Stimulated activated CD8-positive, alpha-beta memory T cell treated with anti-CD3 and anti-CD28 coated beads, Interleukin-15, amount 100 ng/mL, for 48 hours (primary cell): ENCODE data around the gene PANX3.
A peak's percentile ranks its signal among the peaks of the same experiment; 100 is the strongest.

Experiments used
- DNase-seq, 2 donors: peaks; one replicate each; pipeline ENCODE4 v3.0.0-alpha.2; 2020; ENCODE audit warnings: low read depth in 2 of 2

The PANX3 gene

DNA sequence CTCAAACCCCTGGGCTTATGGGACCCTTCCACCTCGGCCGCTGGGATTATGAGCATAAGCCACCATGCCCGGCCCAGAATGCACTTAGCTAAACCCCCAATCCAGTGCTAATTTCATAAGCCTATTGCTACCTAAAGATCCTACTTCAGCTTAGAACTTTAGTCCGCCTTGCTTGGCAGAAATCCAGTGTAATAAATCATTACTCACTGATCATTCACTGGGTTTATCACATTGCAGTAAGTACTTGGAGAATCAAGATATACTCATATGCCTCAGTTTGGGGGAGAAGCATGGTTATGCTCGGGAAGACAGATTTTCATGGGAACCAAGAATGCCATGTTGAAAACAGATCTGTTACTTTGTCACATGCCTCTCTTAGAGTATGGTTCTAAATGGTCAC lies 7.6 kb downstream of the PANX3 start:
- no peak for DNase-seq

DNA sequence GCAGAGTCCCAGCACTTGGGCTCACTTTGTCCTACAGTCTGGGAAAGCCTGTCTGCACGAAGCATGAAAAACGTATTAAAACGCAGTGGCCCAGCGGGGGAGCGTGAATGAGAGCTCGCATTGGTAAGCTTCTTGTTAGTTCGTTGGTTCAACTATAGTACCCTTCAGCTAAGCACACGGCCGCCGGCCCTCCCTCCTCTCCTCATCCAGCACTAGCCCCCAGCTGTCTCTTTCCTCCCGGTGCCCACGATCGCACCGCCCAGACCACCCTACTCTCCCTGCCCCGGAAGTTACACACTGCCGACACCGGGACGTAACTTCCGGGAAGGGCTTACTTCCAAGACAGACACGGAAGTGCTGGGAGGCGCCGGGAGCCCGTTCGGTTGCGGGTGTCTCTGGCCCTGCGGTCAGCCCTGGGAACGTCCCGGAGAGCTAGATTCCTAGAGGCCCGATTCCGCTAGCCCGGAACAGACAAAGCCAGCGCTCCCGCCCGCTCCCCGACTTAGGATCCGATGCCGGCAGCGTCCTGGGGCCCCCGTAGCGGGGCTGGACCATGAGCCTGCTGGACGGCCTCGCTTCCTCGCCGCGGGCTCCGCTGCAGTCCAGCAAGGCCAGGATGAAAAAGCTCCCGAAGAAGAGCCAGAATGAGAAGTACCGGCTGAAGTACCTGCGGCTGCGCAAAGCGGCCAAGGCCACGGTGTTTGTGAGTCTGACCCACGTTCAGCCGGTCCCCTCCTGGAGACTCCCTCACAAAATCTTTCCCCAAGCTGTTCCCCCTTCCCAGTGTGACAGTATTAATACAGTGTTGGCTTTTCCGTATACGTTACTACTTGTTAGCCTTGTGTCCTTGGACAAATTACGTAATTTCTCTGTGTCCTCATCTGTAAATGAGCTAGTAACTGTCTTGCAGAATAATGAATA lies 11.6 kb downstream of the PANX3 start, which contains the start of gene TBRG1:
TSS of gene TBRG1 (plus strand) at position 334 of the 921 bp plus-strand sequence. CDS start at position 554, 220 bp downstream.
- peak; percentile 77 to 81 for DNase-seq

DNA sequence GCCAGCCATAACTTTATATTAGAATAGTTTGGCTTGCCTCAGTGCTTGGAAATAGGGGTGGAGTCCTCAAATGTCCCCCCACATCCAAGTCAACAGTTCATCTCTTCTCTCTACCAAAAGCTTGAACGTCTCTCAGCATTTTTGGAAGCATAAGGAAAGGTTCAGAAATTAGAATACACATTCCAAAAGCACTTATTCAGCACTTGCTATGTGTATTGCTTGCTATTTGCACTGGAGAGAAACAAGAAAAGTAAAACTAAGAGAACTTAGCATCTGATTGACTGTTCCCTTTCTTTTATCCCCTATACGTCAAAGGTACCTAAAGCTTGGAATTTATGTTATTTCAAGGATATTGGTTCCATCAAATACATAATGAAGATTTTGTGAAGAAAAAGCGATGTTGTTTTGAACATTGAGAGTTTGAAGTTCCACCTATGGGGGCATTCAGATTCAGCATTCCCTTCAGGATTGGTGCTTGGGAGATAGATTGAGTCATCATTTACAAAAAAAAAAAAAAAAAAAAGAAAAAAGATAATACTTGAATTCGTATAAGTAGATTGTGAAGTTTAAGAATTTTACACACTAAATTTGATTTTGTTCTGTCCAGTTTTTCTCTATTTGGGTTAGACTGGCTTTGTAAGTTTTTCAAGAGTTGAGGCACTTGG lies 12.8 kb downstream of the PANX3 start:
- DNase-seq, result no peak

DNA sequence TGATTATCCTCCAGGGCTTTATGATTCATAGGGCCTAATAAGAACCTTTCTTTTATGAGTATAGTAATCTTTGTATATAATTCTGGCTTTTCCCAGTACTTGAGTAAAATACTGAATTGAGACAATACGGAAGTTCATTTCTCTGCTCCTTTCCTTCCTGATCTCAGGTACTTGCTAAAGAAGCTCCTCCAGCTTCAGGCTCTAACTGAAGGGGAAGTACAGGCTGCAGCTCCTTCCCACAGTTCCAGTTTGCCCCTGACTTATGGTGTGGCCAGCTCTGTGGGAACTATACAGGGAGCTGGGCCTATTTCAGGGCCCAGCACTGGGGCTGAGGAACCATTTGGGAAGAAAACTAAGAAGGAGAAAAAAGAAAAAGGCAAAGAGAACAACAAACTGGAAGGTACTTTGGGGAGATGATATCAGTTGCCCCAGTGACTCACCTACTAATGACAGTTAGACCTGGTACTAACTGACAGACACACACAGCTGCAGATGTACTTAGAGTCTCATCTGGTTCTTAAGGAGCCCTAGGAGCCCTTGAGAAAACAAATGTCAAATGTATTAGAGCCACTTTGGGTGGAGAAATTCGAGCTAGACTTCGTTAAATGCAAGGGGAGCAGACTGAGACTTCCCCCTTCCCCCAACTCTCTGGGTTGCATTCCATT lies 14.4 kb downstream of the PANX3 start:
- no peak for DNase-seq

DNA sequence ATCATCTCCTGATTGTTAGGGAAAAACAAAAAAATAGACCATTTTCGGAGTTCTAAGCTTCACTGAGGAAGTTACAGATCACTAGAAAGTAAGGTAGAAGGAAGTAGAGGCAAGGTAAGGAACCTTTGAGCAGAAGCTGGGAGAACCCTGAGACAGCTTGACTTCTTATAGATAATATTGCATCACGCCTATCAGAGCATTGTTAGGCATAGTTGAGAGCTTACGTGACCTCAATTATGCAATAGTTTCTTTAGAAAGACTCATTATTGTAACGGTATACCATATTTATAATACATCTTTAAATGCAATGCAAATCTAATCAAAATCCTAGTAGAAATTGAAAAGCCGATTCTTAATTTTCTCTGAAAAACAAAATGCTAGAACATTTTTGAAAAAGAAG lies 16.3 kb downstream of the PANX3 start:
- no peak for DNase-seq

DNA sequence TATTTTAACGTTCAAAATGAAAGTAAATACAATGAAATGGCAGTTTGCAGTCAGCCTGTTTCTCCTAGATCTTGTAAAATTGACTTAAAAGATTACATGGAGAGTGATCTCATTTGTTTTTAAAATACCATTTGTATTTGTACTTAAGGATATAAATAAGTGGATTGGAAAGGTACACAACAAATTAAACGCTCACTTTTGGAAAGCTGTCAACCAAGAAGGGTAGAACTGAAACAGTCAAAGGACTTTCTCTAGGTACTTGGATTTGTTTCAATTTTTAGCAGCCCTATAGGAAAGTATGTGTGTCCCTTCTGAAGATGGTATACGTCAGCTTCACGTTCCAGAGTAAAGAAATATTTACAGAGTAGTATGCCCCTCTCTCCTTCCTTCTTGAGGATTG lies 18.7 kb downstream of the PANX3 start:
- DNase-seq, result no peak

DNA sequence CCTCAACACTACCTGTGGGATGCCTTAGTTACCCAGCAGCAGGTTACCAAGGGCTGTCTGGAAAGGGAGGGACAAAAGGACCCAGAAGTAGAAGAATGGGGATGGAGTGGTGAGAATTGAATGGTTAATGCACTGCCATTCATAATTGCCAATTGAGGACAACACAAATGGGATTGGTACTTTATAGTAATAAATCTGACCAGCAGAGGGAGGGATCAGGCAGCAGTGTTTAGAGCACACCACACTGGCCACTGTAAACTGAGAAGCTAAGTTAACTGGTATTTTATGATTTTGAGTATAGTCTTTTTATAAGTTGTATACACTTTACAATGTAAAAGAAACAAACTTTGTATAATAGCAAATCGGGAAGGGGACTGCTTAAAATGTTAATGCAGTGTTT lies 22.1 kb downstream of the PANX3 start:
- no peak for DNase-seq

DNA sequence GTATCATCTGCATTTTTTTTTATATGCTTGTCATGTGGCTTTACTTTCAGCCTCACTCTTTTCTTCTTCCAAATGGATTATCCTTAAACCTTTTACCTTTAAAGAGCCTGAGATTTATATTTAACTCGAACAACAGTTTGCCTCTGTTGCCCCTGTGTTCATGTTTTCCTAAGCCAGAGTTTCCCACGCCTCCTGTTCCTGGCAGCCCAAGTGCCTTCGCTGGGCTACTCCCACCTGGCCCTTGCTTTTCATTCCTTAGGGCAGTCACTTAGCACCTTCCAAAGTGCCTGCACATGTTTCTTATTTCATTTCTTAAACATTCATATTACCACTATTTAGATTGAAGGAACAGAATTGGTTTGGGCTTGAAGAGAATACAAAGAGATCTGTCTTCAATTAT lies 24.7 kb downstream of the PANX3 start:
- no peak for DNase-seq

DNA sequence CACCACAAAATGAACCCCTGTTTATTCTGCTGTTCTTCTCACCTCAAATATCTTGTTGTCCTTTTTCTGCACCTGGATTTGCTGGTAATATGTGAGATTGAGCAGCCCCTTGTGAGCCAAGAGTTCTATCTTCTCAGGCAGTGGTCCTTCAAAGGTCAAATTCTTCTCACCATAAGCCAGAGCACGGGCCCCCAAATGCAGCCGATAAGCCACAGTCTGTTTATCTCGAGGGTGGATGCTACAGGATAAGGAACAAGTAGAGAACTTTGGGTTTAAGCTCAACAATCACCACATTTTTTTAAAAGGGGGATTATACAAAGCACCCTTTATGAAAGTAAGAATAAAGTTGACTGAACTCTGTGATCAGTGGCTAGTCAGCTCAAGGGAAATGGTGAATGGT lies 27.3 kb downstream of the PANX3 start:
- DNase-seq, result no peak

DNA sequence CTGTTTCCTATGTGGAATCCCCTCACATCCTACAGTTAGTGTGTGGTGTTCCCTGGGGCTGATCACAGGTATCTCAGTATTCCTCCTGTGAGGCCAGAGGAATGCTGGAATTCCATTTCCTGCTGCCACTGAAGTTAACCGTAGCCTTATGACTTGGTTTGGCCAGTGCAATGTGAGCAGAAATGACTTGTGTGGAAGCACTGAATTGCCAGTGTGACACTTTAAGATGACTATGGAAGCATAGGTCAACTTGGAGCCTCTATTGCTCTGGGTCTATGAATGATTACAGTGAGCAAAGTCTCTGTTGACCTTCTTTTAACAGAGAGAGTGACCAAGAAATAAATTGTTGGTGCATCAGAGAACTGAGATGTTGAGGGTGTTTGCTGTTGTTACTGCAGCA lies 28.0 kb downstream of the PANX3 start:
- DNase-seq, result no peak

DNA sequence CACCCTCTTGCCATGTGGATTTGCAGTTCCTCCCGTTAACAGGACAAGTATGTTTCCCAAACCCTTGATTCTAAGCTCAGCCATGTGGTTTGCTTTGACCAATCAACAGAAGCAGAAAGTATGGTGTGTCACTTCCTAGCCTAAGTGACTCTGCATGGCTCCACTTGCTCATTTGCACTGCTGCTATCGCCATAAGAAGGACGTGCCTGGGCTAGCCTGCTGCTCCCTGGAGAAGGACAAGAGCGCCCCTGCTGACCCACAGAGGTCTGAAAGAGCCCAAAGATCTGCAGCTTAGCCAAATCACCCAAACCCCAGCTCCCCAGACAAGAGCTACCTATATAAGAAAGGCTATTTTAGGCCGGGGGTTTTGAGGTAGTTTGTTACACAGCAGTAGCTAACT lies 29.4 kb downstream of the PANX3 start:
- DNase-seq, result no peak

DNA sequence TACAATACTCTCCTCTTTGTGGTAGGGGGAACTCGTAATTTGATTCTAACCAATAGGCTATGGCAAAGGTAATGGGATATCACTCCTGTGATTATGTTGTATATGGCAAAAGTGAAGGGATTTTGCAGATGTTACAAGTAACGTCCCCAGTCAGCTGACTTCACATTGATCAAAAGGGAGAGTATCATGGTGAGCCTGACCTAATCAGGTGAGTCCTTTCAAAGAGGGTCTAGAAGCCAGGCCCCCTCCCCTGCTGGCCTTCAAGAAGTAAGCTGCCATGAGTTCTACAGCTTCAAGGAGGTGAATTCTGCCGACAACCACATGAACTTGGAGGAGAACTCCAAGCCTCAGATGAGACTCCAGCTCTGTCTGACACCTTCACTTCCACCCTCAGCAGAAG lies 31.4 kb downstream of the PANX3 start:
- no peak for DNase-seq

DNA sequence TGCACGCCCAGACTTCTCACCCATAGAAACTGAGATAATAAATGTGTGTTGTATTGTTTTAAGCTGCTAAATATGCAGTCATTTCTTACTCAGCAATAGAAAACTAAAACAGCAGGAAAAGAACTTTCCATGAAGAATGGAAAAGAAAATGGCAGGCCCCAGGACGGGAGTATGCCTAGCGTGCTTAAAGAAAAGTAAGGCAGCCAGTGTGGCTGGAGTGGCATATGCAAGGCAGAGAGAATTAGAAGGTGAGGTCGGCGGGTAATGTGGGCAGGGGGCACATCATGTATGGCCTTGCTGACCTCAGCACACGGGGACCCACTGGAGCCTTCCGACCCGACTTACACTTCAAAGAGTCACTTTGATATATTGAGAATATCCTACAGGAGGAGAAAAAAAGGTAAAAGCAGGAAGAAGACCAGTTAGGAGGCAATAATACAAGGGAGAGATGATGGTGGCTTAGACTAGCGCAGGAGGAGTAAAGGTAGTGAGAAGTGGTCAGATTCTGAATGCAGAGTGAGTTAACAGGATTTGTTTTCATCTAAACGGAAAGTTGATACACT lies 31.9 kb downstream of the PANX3 start:
- DNase-seq, result no peak

DNA sequence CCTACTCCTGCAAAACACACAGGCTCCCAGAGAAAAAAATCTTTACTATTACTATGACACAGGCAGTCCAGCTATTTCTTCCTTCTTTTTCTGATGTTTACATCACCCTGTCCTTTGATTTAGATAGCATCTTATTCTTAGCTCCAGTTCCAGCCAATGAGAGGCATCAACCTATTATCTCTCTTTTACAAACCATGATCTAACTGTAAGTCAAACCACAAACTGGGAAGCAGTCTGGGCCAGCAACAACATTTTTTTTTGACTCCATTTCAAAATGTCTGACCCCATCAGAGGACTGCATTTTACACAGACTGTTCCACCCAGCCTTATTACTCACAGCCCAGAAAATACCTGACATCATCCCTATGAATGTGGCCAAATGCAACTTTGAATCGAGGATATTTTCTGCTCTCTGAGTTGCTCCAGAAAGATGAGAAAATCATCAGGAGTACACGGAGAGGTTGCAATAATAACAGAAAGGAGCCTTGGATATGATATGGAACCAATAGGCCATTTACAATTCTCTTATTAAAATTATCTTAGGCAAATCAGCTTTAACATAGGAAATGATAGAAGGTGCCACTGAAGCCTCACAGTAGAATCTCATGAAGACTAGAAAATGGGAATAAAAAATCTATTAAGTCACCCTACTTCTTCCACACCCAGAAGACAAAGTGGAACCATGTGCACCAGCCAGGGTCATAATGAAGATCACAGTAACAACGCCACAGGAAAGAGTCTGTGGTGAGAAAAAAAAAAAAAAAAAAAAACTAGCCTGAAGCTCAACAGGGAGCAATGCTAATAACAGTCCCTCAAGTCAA lies 32.6 kb downstream of the PANX3 start:
- DNase-seq, result no peak

DNA sequence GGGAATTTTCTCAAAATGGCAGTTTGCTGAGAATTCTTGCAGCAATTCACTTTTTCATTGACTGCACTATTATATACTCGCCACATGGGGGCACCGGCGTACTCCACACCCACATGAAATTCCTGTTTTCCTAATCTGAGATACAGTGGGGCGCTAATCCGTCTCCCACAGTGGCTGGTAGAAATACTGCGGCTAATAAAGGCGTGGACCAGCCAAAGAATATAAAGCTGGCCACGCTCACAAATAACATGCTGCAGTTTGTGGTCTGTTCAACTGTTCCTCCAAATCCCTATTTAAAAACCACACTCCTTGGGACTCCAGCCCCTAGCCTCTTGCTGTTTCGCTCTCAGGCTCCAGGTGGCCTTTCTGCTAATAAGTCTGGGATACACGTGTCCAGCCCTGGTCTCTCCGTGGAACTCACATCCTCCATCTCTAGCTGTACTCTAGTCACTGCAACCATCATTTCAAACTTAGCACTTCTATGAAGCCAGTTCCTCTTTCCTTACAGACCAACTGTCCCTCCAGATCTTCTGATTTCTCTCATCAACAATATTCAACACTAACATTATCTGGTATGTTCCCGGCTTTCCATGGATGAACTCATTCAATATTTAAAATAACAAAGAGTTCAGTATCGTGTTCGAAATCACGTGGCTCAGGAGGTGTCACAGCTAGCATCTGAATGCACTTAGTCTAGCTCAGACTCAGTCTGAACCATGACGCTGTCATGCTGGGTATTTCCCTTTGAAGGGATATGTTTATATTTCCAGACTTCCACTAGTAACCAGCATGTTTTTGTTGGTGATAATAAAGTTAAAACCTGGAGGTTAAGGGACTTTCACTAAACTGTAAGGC lies 33.4 kb downstream of the PANX3 start:
- DNase-seq, result no peak

DNA sequence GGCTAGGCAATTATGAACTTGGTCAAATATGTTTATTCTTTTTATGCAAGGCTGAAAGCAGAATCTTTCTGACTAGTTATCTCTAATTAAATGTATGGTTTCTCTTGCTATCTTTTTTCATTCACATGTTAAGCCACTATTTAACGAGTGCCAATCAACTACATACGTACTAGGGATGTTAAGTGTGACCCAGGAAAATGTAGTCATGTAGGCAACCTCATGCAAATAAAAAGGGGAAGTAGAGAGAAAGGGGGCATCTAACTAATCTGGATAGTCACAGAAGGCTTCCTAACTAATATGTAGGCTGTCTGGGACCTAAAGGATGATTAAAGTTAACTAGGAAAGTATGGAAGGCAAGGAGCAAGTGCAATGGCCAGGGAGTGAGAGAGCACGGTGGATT lies 34.9 kb downstream of the PANX3 start:
- DNase-seq, result no peak

DNA sequence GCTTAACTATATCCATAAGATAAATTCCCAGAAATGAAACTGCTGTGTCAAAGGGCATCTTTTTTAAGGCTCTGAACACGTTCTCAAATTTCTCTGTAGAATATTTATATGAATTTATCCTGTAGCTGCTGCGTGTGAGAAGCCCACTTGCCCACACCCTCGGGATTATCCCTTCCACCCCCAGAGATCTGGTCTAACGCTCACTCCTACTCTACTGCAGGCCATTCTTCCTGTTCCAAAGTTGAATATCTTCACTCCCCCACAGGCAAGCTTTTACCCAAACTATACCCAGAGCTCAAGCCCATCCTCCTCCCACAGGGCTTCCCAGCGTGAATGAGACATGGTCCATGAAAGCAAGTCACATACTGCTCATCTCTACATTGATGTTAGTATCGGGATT lies 37.4 kb downstream of the PANX3 start:
- no peak for DNase-seq

DNA sequence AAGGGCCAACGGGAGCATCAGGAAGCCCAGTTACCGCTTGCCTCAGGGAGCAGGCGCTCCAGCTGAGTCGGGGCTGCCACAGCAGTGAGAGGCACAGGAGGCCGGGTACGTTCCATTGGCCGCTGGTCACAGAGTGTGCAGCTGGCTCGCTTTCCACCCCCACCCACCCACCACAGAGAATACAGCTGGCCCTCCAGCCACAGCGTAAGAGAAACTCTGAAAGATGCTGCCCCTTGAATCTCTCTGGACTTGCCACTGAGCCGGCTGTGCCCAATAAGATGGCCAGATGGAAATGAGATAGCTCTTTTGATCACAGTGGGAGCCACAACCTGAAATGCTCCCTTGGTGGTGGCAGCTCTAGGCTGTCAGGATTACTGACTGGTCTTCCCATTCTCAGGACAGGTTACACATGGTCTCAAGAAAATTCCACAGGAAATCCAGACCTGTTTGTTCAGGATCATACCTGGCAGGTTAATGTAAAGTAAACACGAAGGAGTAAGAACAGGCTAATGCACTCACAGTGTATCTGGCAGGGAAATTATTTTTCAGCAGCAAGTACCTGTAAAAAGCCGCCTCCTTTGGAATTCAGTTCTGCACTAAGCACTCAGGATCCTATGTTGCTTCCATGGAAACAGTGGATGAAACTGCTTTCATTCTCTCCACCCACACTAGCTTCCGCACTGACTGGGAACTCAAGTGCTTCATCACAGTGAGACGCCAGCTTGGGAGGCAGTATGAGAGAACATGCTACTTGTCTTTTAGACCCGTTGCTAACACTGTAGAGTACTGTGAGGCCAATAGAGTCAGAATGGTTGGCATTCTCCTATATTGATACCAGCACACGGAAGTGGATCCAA lies 45.8 kb downstream of the PANX3 start:
- no peak for DNase-seq

DNA sequence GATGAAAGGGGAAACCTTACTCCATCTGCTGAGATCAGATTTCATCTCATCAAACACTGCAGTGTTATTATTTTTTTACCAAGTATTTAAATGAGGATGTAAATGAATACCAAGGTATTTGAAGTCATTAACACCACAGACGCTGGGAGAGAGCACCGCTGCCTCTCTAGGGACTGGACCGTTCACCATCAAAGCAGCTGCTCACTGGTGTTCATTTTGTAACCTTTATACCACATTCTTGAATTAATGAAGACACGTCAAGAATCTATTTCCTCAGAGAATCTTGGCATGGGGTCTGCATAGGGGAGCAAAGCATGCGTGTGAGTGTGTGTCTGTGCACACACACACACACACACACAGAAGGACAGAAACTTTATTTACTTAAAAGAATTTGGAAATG lies 46.7 kb downstream of the PANX3 start:
- no peak for DNase-seq

DNA sequence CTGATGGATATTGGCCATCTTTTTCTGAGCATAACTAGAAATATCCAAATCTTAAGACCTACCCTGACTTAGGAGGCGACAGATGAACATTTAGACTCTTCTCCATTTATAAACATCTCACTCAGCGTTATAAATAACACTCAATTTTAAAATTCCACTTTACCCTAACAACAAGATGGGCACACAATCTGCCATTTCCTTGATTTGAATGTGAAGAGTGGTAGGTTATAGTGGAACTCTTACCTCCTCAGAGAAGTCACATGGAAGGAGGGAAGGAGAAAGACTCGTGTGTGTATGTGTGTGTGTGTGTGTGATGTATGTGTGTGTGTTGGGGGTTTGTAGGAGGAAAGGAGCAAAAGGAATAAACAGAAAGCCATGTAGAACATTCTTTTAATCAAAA lies 47.3 kb downstream of the PANX3 start:
- no peak for DNase-seq
